Activated CD8-positive, alpha-beta memory T cell treated with anti-CD3 and anti-CD28 coated beads for 1 hour (primary cell): ENCODE measurements around the gene ZNHIT2.

Experiments
- DNase-seq, 2 donors: peaks; one replicate each; pipeline ENCODE4 v3.0.0-alpha.2; 2020; ENCODE audit warnings: low read depth in 1 of 2; ENCODE audit errors: extremely low read depth in 1 of 2

The ZNHIT2 gene

DNA sequence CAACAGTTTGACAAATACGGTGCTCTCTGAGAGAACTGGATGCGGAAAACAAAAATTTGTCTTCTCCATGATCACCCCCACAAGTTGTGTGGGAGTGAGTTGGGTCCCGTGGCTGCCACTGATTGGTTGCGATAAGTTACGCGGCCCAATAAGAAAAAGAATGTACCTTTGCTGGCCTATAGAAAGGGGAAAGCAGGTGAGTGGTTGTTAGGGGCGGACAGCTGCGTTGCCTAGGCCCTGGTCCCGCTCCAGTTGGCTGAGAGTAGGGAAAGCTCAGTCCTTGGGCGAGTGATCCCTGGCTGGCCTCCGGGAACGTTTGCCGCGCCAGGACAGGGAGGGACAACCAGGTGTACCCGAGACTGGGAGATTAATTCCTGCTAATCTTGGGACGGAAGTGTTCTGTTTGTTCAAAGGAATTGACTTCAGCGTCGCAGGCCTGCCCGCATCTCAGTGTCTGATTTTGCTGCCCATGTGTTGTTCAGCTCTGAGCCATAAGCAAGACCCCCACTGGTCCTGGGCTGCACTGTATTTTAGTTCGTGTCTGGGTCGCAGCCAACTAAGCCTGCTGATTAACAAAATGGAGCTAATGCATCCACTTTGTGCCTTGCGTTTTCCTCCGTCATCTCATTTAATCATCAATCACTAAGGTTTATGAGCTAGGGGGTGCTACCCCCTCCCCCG lies 17.6 kb upstream of the ZNHIT2 start:
- peak; percentile 55 to 64 for DNase-seq

DNA sequence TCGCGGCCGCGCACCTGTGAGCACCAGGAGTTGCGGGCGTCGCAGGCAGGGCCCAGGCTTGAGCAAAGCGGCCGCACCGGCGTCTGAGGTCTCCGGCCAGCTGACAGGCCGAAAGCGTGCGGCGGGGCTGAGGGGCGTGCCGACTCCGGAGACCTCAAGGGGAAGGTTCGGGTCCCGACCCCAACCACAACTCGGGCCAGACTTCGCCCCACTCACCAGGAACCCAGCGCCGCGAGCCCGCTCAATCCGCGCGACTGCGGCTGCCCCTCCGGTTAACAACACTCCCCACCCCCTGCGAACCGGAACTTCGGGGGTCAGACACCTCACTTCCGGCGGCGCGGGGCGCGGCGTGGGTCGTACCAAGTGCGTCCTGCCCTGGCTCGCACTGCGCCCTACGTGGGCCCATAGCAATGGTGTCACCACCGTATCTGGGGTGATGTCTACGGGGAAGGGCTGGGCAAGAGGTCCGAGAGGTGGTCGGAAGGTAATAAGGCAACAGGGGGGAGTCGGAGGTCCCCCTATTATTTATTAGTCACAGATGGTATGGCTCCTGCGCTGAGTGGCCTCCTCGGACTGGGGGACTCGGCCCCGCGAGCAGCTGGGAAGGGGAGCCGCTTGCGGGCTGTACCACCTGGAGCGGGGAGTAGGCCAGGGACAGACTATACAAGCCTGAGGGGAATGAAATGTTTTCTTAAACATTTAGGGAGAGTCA lies 16.9 kb upstream of the ZNHIT2 start, which contains the start of gene SYVN1:
Gene SYVN1 (minus strand): TSS at position 280 of the 712 bp plus-strand sequence. CDS start 918 bp downstream, outside the sequence.
- peak; percentile 65 to 86 for DNase-seq

DNA sequence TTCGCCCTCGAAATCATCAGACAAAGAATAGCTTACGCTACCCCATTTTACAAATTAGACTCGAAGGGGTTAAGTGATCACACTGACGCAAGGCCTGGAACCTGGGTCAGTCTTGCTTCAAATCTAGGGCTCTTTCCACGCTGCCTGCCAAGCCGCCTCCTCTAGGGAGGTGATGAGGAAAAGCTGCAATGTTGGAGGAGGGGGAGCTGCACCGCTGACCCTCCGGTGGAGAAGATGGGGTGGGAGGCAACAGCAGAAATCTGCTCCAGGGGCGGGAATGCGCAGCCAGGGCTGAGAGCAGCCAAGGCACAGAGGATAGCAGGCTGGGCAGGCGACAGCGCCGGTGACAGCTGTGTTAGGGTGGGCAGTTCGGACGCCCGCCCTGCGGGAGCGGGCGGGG lies 16.2 kb upstream of the ZNHIT2 start:
- DNase-seq = no peak

DNA sequence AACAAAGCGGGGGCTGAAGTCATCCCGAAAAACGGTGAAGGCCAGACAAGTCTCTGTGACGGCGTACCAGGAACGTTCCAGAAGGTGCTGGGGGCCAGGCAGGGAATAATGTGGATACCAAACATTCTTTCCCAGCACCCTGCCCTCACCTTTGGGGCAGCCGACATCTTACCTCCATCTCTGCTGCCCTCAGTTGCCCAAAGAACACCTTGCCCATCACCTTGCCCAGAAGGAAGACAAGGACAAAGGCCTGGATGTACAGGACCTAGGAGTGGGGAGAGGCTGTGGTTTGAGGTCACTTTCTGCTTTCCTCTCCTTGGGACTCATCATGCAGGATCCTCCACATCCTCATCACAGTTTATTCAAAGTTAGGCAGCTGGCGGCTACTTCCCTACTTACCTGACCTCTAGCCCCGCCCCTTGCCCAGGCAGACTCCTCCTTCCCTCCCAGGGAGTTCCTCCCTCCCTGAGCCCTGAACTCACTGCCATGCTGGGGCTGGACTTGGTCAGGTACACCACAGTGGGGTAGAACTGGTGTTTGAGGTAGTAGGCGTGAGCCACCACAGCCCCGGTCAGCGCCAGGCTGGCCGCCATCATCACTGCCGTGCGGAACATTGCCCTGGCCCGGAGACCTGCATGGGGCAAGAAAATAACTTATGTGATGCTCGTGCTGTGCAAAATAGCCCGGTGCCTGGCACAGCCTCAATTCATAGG lies 15.6 kb upstream of the ZNHIT2 start:
- DNase-seq = no peak

DNA sequence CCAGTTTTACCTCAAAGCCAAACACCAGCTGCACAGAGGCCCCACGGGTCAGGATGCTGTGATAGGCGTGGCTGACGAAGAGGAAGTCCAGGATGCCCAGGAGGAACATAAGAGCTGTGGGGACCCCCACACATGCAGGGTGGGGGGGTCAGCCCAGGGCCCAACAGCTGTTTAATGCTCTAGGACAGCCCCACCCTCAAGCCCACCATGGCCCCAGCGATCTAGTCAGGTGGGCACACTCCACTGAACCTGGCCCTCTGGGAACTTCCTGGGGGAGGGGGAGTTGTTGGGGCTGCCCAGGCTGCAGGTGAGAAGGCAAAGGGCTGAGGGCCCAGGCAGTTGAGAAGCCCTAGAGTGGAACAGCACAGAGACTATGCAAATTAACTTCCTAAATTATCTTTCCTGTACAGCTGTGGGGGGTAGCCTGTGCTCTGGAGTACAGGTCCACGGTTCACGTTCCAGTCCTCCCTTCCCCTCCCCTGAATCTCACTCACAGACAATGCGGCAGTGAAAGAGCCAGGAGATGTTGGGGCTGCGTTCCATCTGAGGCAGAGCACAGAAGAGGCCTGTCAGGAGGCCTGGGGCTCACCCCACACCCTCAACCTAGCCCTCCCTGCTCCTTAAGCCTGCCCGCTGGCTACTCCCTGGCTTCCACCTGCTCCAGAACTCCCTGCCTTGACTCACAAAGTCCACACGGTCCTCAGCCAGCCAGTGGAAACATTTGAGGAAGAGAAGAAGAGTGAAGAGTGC lies 14.9 kb upstream of the ZNHIT2 start:
- no peak for DNase-seq

DNA sequence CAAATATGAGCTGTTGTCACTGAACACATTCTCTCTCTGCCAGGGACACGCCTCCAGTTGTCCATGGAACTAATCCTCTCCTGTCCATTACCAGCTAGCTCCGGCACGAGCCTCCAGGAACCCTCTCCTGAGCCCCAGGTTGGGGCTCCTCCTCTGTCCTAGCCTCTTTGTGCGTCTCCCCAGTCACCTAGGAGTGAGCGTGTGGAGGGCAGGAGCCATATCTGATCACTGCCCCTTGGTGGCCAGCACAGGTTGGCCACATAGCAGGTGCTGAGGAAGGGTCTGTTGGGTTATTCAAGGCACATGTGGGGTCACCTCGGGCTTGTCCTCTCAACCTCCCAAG lies 14.4 kb upstream of the ZNHIT2 start:
- DNase-seq = no peak

DNA sequence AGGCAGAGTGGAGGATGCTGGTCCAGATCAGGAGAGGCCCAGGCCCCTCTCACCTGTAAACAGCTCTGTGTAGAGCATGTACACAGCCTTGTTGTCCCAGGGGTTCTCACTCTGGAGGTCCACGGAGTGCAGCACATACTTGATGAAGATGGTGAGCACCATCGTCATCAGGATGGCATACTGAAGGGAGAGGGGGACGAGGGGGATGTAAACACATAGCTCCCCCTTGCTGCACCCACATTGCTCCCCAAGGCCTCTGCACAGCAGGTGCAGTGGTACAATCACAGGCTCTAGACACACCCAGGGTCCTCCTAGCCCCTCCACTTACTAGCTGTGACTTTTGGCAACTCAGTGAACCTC lies 13.9 kb upstream of the ZNHIT2 start:
- no peak for DNase-seq

DNA sequence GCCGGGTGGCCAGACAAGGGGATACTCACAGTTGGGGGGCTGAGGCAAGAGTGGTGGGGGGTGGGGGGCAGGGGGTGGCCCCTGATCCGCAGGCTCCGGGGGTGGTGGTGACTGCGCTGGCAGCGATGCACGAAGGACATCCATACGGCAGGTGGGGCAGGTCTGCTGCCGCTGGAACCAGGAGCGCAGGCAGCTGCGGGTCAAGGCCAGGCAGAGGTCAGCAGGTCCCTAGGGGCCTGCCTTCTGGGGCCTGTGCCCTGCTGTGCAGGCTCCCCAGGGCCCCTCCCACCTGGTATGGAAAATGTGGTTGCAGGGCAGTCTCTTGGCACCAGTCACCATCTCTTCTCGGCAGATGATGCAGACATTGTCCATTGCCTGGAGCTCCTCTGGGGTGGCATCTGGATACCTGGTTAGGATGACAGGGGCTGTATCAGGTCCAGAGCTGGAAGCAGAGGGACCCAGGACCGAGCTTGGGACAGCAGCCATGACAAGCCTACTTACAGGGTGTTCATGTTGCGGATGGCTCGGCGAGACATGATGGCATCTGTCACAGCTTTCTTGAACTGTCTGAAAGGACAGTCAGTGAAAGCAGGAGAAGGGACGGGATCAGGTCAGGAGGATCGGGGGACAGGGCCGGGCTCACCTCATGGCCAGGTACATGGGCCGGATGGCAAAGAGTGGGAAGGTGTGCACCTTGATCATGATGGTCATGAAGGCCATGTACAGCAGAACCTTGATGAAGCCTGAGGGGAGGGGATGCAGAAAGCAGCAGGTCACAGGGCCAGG lies 13.3 kb upstream of the ZNHIT2 start:
- no peak for DNase-seq

DNA sequence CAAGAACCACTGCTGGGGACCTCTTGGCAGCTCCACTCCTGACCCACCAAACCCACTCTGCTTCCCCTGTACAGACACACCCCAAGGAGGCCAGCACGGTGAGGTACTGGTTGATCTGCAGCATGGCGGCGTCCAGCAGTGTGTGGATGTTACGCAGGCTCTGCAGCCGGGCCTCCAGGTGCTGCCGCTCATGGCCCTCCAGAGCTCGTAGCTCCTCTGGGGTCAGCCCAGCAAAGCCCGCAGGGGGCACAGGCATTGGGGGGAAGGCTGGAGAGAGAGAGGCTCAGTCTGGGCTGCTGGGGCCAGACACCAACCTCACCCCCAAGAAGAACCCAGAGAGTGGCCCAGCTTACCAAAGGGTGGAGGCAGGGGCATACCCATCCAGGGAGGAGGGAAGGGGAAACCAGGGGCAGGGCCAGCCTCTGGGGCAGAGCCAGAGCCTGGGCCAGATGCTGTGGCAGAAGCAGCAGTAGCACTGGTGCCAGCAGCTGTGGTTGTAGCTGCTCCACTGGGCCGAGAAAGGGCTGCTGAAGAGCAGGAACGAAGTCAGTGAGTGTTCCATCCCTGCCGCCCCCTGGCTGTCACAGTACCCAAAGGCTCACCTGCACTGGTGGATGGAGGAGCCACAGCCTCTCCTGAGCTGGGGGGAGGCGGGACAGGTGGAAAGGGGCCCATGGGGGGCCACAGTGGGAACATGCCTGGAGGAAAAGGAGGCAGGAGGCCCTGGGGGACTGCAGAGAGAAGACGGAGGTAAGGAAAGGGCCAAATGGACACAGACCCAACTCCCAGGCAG lies 12.3 kb upstream of the ZNHIT2 start:
- DNase-seq = no peak

DNA sequence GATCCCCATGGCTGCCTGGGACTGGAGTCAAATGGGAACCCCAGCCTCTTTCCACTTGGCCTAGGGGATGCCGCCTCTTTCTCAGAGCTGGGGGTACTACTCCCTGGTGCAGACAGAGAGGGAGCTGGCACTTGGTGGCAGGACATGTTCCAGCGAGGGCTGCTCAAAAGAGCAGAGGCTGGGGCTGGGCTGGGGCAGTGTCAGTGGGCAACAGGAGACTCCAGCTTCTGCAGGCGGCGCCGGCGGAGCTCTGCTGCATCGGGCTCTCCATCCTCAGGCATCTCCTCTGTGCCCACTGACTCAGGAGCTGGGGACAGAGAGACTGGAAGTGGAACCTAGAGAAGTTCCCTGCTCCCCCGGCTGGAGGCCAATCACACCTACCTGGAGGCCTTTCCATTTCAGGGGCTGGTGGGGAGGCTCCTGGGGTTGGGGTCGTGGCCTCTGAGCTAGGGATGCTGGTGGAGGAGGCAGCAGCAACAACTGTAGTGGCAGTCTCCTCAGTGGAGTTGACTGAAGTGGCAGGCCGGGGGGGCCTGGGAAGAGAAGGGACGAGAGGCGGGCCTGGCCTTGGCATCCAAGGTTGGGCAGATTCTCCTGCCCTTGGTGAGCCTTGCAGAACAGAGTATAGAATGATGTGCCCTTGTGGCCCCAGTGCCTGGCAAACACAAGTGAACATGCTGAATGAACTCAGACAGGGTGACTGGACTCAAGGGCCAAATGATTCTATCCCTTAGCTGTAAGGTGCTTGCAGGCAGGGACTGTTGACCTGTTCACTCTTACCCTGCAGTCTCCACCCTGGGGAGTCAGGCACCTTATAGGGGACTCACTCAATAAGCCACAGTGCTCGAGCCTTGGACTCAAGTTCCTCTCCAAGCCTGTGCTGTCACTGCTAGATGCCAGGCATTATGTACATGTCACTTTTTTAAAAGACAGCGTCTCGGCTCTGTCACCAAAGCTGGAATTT lies 11.0 kb upstream of the ZNHIT2 start:
- DNase-seq = no peak

DNA sequence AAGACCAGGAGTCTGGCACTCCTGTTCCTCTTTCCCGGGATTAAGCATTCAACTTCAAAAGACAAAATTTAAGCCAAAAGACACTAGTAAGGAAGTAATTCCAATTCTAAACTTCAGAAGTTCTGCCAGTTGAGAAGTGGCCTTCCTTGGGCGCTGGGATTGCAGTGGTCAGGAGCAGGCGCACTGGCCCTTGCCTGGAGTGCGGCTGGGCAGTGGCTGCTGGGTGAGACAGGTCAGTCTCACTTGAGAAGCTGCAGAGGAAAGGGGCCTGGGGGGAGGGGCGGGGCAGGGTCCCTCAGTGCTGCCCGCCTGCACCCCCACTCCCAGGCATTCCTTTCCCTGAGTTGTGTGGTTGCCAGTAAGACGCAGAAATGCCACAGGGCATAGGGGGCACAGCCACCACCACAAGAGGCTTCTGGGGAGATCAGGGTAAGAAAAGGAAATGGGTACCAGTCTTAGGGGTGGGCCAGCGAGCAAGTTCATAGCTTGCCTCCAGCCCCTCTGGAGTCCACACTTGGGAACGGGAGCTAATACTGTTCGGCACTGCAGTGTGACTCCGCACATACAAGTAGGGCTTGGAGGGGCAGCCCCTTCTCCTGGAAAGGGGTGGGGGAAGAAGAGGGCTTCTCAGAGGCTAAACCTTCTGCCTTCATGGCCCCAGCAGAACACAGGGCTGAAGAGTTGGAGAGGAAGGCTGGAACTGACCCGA lies 10.1 kb upstream of the ZNHIT2 start:
- no peak for DNase-seq

DNA sequence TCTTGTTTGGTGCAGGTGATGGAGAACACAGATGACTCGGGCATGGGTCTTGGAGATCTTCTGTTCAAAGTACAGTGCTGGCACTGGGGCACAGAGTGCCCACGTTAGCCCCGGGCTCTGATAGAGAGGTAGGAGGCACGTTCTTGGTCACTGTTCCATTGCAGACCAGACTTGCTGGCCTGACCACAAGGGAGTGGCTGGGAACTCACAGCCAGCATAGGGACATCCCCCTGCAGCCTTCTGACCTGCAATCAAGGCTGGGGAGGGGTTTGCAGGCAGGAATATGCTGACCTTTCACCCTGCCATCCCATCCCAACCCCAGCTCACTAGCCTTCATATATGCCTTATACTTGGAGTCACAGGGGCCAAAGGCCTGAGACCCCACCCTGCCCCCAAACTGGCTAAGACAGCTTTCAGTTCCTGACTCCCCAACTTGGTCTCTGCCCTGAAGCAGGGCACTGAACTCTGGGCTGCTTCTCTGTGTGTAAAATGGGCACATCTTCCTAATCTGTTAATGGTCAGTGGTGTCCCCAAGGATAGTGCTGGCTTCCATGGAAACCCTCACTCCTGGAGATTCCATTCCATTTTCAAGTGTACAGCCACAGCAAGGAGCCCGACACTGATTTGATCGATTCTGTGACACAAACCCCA lies 9.2 kb upstream of the ZNHIT2 start:
- no peak for DNase-seq

DNA sequence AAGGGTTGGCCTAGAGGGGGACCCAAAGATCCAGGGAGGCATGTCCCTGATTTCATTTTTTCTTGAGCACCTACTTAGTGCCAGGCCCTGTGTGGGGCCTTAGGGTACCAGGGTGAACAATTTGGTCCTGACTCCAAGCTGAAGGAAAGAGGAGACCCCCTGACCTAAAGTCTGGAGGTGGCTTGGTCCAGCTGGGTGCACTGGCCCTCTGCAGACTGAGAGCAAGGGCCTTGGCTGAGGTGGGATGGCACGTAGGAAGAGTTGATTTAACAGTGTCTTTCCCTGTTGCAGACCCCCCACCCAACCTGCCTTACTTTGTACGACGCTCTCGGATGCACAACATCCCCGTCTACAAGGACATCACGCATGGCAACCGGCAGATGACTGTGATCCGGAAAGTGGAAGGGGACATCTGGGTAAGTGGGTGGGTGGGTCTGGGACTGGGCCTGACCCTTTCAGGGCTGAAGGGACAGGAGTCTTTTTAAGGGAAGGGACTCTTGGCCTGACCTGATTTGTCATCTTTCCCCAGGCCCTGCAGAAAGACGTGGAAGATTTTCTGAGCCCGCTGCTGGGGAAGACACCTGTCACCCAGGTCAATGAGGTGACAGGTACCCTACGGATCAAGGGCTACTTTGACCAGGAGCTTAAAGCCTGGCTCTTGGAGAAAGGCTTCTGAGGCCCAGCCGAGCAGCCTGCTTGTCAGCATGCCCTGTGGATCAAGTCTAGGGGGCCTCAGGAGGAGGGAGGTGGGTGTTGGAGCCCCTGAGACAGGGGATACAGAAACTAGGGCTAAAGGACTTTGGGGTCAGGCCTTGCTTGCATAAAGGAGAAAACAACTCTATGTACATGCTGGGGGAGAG lies 7.9 kb upstream of the ZNHIT2 start:
- no peak for DNase-seq

DNA sequence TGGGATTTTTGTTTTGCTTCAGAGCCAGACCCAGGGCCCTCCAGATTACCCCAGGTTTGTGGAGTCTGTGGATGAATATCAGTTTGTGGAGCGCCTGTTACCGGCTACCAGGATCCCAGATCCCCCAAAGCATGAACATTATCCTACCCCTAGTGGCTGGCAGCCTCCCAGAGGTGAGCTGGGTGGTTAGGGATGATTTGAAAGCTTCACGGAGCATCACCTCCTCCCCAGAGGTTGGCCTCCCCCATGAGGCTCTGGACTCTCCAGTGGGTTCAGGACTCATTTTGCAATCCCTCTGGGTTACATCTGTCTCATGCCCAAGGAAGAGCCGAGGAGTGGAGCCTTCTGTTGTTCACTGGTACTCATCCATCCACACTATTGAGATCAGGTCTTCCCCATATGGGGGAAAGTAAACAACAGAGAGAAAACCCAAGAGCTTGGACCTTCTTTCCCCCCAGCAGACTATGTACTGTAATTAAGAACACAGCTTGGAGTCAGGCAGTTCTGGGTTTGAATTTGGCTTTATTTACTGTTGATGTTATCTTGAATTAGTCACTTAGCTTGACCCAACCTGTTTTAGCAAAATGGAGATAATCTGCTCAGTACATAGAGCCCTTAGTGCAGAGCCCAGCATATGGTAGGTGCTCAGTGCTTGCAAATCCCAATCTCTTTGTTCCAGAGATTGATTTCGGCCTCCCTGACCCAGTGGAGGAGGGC lies 7.1 kb upstream of the ZNHIT2 start:
- no peak for DNase-seq

DNA sequence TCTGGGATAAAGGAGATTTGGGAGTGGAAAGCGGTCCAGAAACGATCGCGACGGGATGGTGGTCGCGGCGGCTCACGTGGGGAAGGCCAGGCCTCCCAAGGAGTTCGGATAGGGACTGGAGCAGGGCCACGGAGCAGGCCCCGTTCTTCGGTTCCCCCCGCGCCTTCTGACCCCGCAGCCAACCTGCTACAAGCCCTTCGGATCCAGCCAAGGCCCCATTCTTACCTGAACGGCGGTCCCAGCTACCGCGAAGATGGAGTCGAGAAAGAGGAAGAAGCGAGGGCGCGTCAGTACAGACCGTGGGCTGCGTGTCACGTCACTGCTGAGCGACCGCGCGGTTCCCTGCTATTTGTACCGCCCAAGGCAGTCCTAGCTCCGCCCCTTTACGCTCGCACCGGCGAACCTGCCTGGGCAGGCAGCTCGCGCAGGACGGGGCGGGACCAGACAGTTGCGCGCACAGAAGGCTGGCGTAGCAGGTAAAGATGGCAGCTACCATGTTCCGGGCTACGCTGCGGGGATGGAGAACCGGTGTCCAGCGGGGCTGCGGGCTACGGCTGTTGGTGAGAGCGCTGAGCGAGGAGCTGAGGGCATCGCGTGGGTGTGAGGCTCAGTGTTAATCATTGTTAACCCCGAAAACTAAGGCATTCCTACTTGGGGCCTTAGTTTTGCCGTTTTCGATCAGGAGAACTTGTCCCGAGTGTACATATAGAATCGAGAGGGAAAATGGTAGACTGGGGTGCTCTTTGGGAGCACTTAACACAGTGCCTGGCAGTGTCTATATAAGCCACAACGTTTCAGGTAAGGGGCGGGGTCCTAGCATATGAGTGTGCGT lies 4.6 kb upstream of the ZNHIT2 start, which contains the start of the genes FAU and MRPL49:
Gene FAU (minus strand): TSS at position 270 of the 832 bp plus-strand sequence. CDS start 321 bp downstream, outside the sequence.
Gene MRPL49 (plus strand): TSS at position 457 of the 832 bp plus-strand sequence. CDS start 26 bp downstream, at position 483.
- DNase-seq = peak; percentile 95 to 97
